ENCODE results near the gene MED15.

GRCh38 chr22:20629401-20629800, 122.0 kb downstream of the MED15 start:
- no peak for TF ChIP-seq CTCF (IDR thresholded peaks at IDR 0.05)
- TF ChIP-seq EZH2 (IDR thresholded peaks at IDR 0.05), result no peak

Data from neural progenitor cell (in vitro differentiated cells).